ENCODE results near the gene SLC45A1. TPM values are rescaled to one million over a fixed set of nuclear protein-coding genes. Genes with fewer than 3 reads are reported as not detected.

The SLC45A1 gene
- total RNA-seq, 6 donors from 2014 or later: 0.91 to 1.4 (median 1.0) TPM; not detected in 2

DNA sequence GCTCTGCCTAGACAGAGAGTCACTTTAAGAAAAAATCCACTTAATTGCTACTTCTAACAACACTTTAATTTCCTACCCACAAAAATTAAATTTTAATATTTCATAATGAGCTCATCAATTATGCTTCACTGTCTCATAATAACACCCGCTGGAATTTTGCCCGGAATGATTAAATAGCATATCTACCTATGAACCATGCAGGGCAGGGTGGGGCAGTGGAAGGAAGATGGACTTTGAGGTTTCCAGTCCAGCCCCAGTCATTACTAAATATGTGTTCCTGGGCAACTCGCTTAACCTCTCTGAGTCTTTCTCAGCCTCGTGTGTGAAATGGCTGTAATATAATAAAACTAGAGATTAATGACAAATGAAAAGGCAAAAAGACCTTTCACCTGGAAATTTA lies 32.8 kb upstream of the SLC45A1 start:
- 91 to 93% methylated on average over 4 of the region's 4 CpGs for WGBS, 2 donors
- no peak for ATAC-seq (ENCODE audit: low FRiP score in 2 of 2)
- no peak for DNase-seq
- TF ChIP-seq POLR2A (IDR thresholded peaks at IDR 0.05) (no peak), EP300 (IDR thresholded peaks at IDR 0.05) (no peak), POLR2AphosphoS5 (IDR thresholded peaks at IDR 0.05) (no peak)
- H3K4me3 ChIP-seq: no peak overlapping the region
- H3K36me3 ChIP-seq: no peaks in the 10 kb centered on the region
- no peaks in the 10 kb centered on the region for H3K27me3 ChIP-seq
- no peaks in the 10 kb centered on the region for H3K4me1 ChIP-seq
- H3K27ac ChIP-seq: no peak overlapping the region
- no peaks in the 10 kb centered on the region for H3K9me3 ChIP-seq

DNA sequence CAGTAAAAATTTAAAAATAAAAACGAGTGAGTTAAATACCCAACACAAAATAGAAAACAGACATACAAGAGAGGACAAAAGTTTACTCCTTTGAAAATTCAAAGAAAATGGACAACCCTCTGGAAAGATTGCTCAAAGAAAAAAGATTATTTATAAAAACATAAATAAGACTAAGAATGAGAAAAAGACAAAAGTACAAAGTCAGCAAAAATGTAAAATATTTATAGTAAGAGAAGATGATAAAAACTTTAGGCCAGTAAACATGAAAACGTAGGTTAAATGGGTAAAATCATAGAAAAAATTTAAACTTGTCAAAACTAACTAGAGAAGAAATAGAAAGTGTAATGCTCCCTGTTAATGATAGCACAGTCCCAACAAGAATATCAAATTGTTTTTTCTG lies 31.9 kb upstream of the SLC45A1 start:
- Histone ChIP-seq H3K4me1 (no peaks in the 10 kb centered on the region), H3K27me3 (no peaks in the 10 kb centered on the region), H3K36me3 (no peaks in the 10 kb centered on the region), H3K27ac (no peak overlapping the region), H3K4me3 (no peak overlapping the region), H3K9me3 (no peaks in the 10 kb centered on the region)
- WGBS, 2 donors: 87% methylated on average over 2 of the region's 2 CpGs
- DNase-seq (no peak), ATAC-seq (ENCODE audit: low FRiP score in 2 of 2) (no peak)
- TF ChIP-seq, protein P1, sequence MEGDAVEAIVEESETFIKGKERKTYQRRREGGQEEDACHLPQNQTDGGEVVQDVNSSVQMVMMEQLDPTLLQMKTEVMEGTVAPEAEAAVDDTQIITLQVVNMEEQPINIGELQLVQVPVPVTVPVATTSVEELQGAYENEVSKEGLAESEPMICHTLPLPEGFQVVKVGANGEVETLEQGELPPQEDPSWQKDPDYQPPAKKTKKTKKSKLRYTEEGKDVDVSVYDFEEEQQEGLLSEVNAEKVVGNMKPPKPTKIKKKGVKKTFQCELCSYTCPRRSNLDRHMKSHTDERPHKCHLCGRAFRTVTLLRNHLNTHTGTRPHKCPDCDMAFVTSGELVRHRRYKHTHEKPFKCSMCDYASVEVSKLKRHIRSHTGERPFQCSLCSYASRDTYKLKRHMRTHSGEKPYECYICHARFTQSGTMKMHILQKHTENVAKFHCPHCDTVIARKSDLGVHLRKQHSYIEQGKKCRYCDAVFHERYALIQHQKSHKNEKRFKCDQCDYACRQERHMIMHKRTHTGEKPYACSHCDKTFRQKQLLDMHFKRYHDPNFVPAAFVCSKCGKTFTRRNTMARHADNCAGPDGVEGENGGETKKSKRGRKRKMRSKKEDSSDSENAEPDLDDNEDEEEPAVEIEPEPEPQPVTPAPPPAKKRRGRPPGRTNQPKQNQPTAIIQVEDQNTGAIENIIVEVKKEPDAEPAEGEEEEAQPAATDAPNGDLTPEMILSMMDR (IDR thresholded peaks at IDR 0.05): no peak
- TF ChIP-seq POLR2A (IDR thresholded peaks at IDR 0.05) (no peak), EP300 (IDR thresholded peaks at IDR 0.05) (no peak), POLR2AphosphoS5 (IDR thresholded peaks at IDR 0.05) (no peak)

DNA sequence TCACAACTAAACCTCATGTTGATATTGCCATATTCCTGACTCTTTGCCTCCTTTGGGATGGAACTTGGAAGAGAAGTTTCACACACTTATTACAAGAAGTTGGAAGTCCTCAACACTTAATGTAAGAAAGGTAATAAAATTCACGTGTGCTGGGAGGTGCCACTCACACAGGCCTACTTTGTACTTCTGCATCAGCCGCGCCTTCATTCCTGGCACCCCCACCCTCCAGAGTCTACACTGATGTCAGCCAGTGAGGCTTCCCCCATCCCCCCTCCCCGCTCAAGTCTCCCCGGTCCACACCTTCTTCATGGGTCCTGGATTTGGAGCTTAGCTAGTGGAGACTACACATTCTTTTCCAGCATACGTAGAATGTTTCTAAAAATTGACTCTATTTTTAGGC lies 24.8 kb upstream of the SLC45A1 start:
- DNase-seq (peak in 1 of 2 donors; percentile 75), ATAC-seq (ENCODE audit: low FRiP score in 2 of 2) (peak; percentile 63 to 87)
- Histone ChIP-seq H3K4me1 (no peaks in the 10 kb centered on the region), H3K36me3 (no peaks in the 10 kb centered on the region), H3K27ac (peak overlapping the region in 3 of 4 donors; percentile 18 to 68 (median 58)), H3K27me3 (no peaks in the 10 kb centered on the region), H3K9me3 (no peaks in the 10 kb centered on the region), H3K4me3 (no peak overlapping the region)
- TF ChIP-seq POLR2A (IDR thresholded peaks at IDR 0.05) (peak in 1 of 4 donors; percentile 5), EP300 (IDR thresholded peaks at IDR 0.05) (no peak)
- 65 to 76% methylated on average over 6 of the region's 6 CpGs for WGBS, 2 donors

DNA sequence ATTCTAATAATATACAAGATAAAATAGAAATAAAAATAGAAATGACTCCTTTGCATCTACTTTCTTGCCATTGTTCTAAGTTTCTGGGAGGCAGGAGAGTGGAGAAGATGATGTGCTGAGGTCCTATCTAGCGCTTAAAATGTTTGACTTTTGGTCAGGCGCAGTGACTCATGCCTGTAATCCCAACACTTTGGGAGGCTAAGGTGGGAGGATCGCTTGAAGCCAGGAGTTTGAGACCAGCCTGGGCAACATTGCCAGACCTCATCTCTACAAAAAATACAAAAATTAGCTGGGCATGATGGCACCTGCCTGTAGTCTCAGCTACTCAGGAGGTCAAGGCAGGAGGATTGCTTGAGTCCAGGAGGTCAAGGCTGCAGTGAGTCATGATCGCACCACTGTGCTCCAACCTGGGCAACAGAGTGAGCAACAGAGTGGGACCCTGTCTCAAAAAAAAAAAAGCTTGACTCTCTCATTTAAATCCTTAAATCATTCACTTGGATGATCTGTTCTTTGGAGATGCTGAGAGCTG lies 24.2 kb upstream of the SLC45A1 start:
- H3K4me3 ChIP-seq: no peak overlapping the region
- no peak for DNase-seq
- H3K4me1 ChIP-seq: no peaks in the 10 kb centered on the region
- no peak for ATAC-seq (ENCODE audit: low FRiP score in 2 of 2)
- no peaks in the 10 kb centered on the region for H3K36me3 ChIP-seq
- H3K27me3 ChIP-seq: no peaks in the 10 kb centered on the region
- peak overlapping the region; percentile 50 to 71 (median 63) for H3K27ac ChIP-seq
- WGBS, 2 donors: 92 to 94% methylated on average over 4 of the region's 4 CpGs
- TF ChIP-seq EP300 (IDR thresholded peaks at IDR 0.05): no peak
- H3K9me3 ChIP-seq: no peaks in the 10 kb centered on the region

DNA sequence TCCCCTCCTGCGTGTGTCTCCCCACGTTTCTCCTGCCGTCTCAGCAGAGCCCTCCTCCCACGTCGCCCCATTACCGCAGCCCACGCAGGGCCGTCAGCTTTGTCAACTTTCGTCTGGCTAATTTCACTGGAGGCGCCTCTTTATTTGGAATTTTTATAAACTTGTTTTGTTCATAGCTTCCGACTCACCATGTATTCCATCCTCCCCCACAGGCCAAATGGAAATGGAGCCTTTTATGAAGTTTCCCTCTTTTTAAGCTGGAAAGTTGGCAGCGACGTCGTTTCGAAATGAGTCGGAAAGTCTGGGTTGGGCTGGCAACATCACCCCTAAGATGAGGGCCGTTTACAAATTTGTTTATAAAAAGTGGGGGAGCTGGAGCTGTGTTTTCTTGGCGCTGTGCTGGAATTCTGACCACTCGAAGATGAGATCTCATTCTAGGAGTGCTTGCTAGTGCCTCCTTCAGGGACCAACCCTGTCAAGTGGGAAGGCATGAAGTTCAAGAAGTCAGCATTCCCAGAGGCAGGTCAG lies 23.7 kb upstream of the SLC45A1 start:
- 58 to 82% methylated on average over 19 of the region's 19 CpGs for WGBS, 2 donors

DNA sequence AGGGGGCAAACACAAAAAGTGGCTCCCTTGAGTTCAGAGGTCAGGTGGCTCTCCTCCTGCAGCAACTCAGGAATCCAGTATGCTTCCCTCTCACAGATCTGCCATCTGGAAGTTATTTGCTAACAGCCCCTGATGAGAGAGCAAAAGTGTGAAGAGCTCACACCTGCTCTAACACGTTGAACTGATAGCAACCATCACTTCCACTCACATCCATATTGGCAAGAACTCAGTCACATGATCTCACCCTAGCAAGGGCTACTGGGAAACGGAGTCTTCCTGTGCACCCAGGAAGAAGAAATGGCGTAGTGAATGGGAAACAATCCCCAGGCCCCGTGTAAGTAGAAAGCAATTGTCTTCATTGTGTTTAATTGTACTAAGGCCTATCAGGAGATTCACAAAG lies 20.7 kb upstream of the SLC45A1 start:
- WGBS, 2 donors: 76 to 80% methylated on average over 4 of the region's 4 CpGs
- H3K27ac ChIP-seq: no peak overlapping the region
- no peaks in the 10 kb centered on the region for H3K27me3 ChIP-seq
- DNase-seq (no peak), ATAC-seq (ENCODE audit: low FRiP score in 2 of 2) (no peak)
- H3K9me3 ChIP-seq: no peaks in the 10 kb centered on the region
- H3K4me3 ChIP-seq: no peak overlapping the region
- TF ChIP-seq POLR2A (IDR thresholded peaks at IDR 0.05) (no peak), POLR2AphosphoS5 (IDR thresholded peaks at IDR 0.05) (no peak), EP300 (IDR thresholded peaks at IDR 0.05) (no peak)
- TF ChIP-seq, protein P1 (IDR thresholded peaks at IDR 0.05): no peak
- no peaks in the 10 kb centered on the region for H3K36me3 ChIP-seq
- H3K4me1 ChIP-seq: no peaks in the 10 kb centered on the region

More for the DNA sequence above, 23.7 kb upstream of the SLC45A1 start:
- no peaks in the 10 kb centered on the region for H3K9me3 ChIP-seq
- no peaks in the 10 kb centered on the region for H3K36me3 ChIP-seq
- peak overlapping the region in 1 of 4 donors; percentile 5 for H3K4me3 ChIP-seq
- peak; percentile 53 to 75 for ATAC-seq (ENCODE audit: low FRiP score in 2 of 2)
- no peaks in the 10 kb centered on the region for H3K4me1 ChIP-seq
- peak in 1 of 2 donors; percentile 47 for DNase-seq
- no peaks in the 10 kb centered on the region for H3K27me3 ChIP-seq
- no peak for TF ChIP-seq POLR2AphosphoS5 (IDR thresholded peaks at IDR 0.05)
- TF ChIP-seq, protein P1 (IDR thresholded peaks at IDR 0.05): no peak
- peak in 1 of 4 donors; percentile 50 for TF ChIP-seq EP300 (IDR thresholded peaks at IDR 0.05)
- TF ChIP-seq POLR2A (IDR thresholded peaks at IDR 0.05): peak in 1 of 4 donors; percentile 15
- H3K27ac ChIP-seq: peak overlapping the region; percentile 58 to 71 (median 66)

All from upper lobe of left lung (tissue), 6 donors.